SU-DHL-6 (cell line): ENCODE results near the gene CLSTN2.

ENCODE experiments used
- H2AFZ ChIP-seq: fragments of 200-600 bp; sonication (generic); 2 replicates; pipeline ENCODE4 v1.6.1; 2014; ENCODE audit warnings: low read depth, mild to moderate bottlenecking, moderate library complexity, mixed read lengths, antibody characterized with exemption, low read length; ENCODE audit not compliant: severe bottlenecking
- H3F3A ChIP-seq: fragments of 200-600 bp; shearing (Covaris generic); 2 replicates; pipeline ENCODE4 v1.6.0; 2016; ENCODE audit warnings: antibody characterized with exemption, mild to moderate bottlenecking; ENCODE audit not compliant: insufficient read depth
- H3K27ac ChIP-seq: fragments of 200-600 bp; sonication (generic); 2 replicates; pipeline ENCODE4 v1.5.1; 2016; ENCODE audit warnings: low read depth, mild to moderate bottlenecking, low read length, moderate library complexity, mixed read lengths
- H3K27me3 ChIP-seq: fragments of 200-600 bp; sonication (generic), shearing (Covaris generic); 2 replicates; pipeline ENCODE4 v1.6.0; 2014; ENCODE audit warnings: mild to moderate bottlenecking, low read length
- H3K36me3 ChIP-seq: fragments of 200-600 bp; sonication (generic); 2 replicates; pipeline ENCODE4 v1.6.1; 2014; ENCODE audit warnings: mild to moderate bottlenecking, low read length, mixed read lengths
- H3K4me2 ChIP-seq: fragments of 300-600, 200-600 bp; shearing (Covaris generic), sonication (generic); 2 replicates; pipeline ENCODE4 v1.6.0; 2014; ENCODE audit warnings: low read length, low read depth, mild to moderate bottlenecking; ENCODE audit not compliant: poor library complexity, severe bottlenecking
- H3K4me3 ChIP-seq: fragments of 200-600 bp; sonication (generic); 2 replicates; pipeline ENCODE4 v1.5.1; 2014; ENCODE audit warnings: antibody characterized with exemption, low read length, mild to moderate bottlenecking, mixed read lengths; ENCODE audit not compliant: insufficient read depth, poor library complexity, severe bottlenecking
- H3K79me2 ChIP-seq: fragments of 200-600 bp; sonication (generic); 2 replicates; pipeline ENCODE4 v1.6.1; 2014; ENCODE audit warnings: mild to moderate bottlenecking, low read length, moderate library complexity; ENCODE audit not compliant: insufficient read depth
- H3K9ac ChIP-seq: fragments of 200-600 bp; sonication (generic); 2 replicates; pipeline ENCODE4 v1.7.0; 2014; ENCODE audit warnings: mild to moderate bottlenecking, low read length
- H3K9me2 ChIP-seq: fragments of 200-600 bp; sonication (generic); replicated peaks from 2 replicates; pipeline ENCODE4 v1.6.1; 2014; ENCODE audit warnings: low read length; ENCODE audit not compliant: insufficient read depth
- H3K9me3 ChIP-seq: fragments of 200-600 bp; sonication (generic); 2 replicates; pipeline ENCODE4 v1.6.1; 2014; ENCODE audit warnings: low read length, mixed read lengths; ENCODE audit not compliant: insufficient read depth
- H4K20me1 ChIP-seq: fragments of 200-600 bp; sonication (generic); 2 replicates; pipeline ENCODE4 v1.6.1; 2014; ENCODE audit warnings: low read depth, mild to moderate bottlenecking, antibody characterized with exemption, low read length, moderate library complexity, mixed read lengths
- CTCF ChIP-seq: fragments of 200-600 bp; sonication (generic); IDR thresholded peaks from one replicate; pipeline ENCODE4 v1.5.1; 2017; ENCODE audit warnings: antibody characterized with exemption, mild to moderate bottlenecking, low read length, moderate library complexity; ENCODE audit not compliant: insufficient read depth, poor library complexity, severe bottlenecking
- EZH2phosphoT487 ChIP-seq: fragments of 200-600 bp; sonication (generic), shearing (Covaris generic); conservative IDR thresholded peaks from 2 replicates; pipeline ENCODE4 v1.6.1; 2018; ENCODE audit warnings: mild to moderate bottlenecking, antibody characterized with exemption, low read length, moderate library complexity, mixed read lengths

The CLSTN2 gene

DNA sequence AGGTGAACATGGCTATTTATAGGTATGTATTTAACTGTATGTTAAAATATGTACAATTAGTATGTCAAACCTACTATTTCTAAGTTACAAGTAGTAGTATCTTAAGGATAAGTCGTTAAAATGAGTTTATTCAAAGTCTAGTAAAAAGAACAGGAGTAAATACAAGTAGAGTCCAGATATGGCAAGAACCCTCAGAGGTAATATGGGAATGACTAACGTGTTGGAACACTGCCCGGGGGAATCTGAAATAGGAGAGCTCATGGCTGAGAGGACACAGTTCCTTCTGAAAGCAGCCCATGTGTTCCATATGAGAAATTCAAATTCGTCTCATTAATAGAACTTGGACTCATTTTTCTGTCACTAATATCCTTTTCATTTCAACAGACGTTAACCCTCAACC lies 158.8 kb downstream of the CLSTN2 start:
- TF ChIP-seq EZH2phosphoT487, result no peak
- TF ChIP-seq CTCF, result no peak
- no peak overlapping the region for H3K4me3 ChIP-seq
- no peak overlapping the region for H2AFZ ChIP-seq
- H4K20me1 ChIP-seq, result no peaks in the 10 kb centered on the region
- no peaks in the 10 kb centered on the region for H3F3A ChIP-seq
- no peaks in the 10 kb centered on the region for H3K9me2 ChIP-seq
- no peak overlapping the region for H3K27ac ChIP-seq
- no peaks in the 10 kb centered on the region for H3K79me2 ChIP-seq
- H3K9me3 ChIP-seq, result no peaks in the 10 kb centered on the region
- H3K36me3 ChIP-seq, result no peaks in the 10 kb centered on the region
- no peaks in the 10 kb centered on the region for H3K27me3 ChIP-seq
- no peak overlapping the region for H3K9ac ChIP-seq
- H3K4me2 ChIP-seq, result no peak overlapping the region

GRCh38 chr3:140094487-140094886 lies 159.5 kb downstream of the CLSTN2 start:
- TF ChIP-seq CTCF, result no peak
- no peak for TF ChIP-seq EZH2phosphoT487
- no peak overlapping the region for H3K9ac ChIP-seq
- H4K20me1 ChIP-seq, result no peaks in the 10 kb centered on the region
- no peak overlapping the region for H3K27ac ChIP-seq
- H3K79me2 ChIP-seq, result no peaks in the 10 kb centered on the region
- no peak overlapping the region for H3K4me2 ChIP-seq
- no peak overlapping the region for H3K4me3 ChIP-seq
- H2AFZ ChIP-seq, result no peak overlapping the region
- H3K27me3 ChIP-seq, result no peaks in the 10 kb centered on the region
- no peaks in the 10 kb centered on the region for H3F3A ChIP-seq
- H3K36me3 ChIP-seq, result no peaks in the 10 kb centered on the region
- no peaks in the 10 kb centered on the region for H3K9me3 ChIP-seq
- no peaks in the 10 kb centered on the region for H3K9me2 ChIP-seq

- Histone ChIP-seq H3K4me3 (no peak overlapping the region), H3K9ac (no peak overlapping the region), H2AFZ (no peak overlapping the region), H3K4me2 (no peak overlapping the region), H3K27me3 (no peaks in the 10 kb centered on the region), H3K9me3 (no peaks in the 10 kb centered on the region), H3K9me2 (no peaks in the 10 kb centered on the region), H3K79me2 (no peaks in the 10 kb centered on the region), H3K36me3 (no peaks in the 10 kb centered on the region), H3F3A (no peaks in the 10 kb centered on the region), H3K27ac (no peak overlapping the region), H4K20me1 (no peaks in the 10 kb centered on the region)
- TF ChIP-seq EZH2phosphoT487 (no peak), CTCF (no peak)
Measured at GRCh38 chr3:140096037-140096436, 161.1 kb downstream of the CLSTN2 start.
